Measurements from ENCODE around the gene SRRT. TPM values are rescaled to one million over a fixed set of nuclear protein-coding genes. Genes with fewer than 3 reads are reported as not detected.

Gene SRRT
- total and polyA plus RNA-seq, 10 of the 15 experiments (the other 5 are each of a cell fraction or from before 2014, with no cell fraction given): 11.1 to 254 (median 111) TPM

GRCh38 chr7:100894860-100895700 is 20.2 kb downstream of the SRRT start (continued):
- TF ChIP-seq, protein P1, sequence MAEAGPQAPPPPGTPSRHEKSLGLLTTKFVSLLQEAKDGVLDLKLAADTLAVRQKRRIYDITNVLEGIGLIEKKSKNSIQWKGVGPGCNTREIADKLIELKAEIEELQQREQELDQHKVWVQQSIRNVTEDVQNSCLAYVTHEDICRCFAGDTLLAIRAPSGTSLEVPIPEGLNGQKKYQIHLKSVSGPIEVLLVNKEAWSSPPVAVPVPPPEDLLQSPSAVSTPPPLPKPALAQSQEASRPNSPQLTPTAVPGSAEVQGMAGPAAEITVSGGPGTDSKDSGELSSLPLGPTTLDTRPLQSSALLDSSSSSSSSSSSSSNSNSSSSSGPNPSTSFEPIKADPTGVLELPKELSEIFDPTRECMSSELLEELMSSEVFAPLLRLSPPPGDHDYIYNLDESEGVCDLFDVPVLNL (IDR thresholded peaks at IDR 0.05; ENCODE audit: low read depth, low read length): no peak

GRCh38 chr7:100895701-100895955 is 20.7 kb downstream of the SRRT start, which contains the start of gene ACHE:
TSS of gene ACHE (minus strand) at chr7:100895888. CDS start at chr7:100894232, 1,656 bp downstream.
- ChIA-PET CTCF (interaction anchor here (1.0 to 2.5 kb wide), 3 partner anchors 80 to 167 kb away, joined by 3 to 17 read pairs (median 9); no protein-coding TSS in a partner anchor), RAD21 (ENCODE audit: unreplicated experiment) (interaction anchor here (1.2 kb wide), 1 partner anchor 162 kb away, joined by 3 read pairs; no protein-coding TSS in a partner anchor), POLR2A (interaction anchor here (0.6 kb wide), 1 partner anchor 22 kb away, joined by 4 read pairs; no protein-coding TSS in a partner anchor), SMC1A (ENCODE audit: uncharacterized antibody, unreplicated experiment) (interaction anchor here (1.4 to 1.9 kb wide), 3 partner anchors 163 to 248 kb away, joined by 3 to 5 read pairs (median 4); no protein-coding TSS in a partner anchor)
- TF ChIP-seq, protein P2, sequence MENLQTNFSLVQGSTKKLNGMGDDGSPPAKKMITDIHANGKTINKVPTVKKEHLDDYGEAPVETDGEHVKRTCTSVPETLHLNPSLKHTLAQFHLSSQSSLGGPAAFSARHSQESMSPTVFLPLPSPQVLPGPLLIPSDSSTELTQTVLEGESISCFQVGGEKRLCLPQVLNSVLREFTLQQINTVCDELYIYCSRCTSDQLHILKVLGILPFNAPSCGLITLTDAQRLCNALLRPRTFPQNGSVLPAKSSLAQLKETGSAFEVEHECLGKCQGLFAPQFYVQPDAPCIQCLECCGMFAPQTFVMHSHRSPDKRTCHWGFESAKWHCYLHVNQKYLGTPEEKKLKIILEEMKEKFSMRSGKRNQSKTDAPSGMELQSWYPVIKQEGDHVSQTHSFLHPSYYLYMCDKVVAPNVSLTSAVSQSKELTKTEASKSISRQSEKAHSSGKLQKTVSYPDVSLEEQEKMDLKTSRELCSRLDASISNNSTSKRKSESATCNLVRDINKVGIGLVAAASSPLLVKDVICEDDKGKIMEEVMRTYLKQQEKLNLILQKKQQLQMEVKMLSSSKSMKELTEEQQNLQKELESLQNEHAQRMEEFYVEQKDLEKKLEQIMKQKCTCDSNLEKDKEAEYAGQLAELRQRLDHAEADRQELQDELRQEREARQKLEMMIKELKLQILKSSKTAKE (IDR thresholded peaks at IDR 0.05; ENCODE audit: low read depth, poor library complexity, severe bottlenecking): no peak
- TF ChIP-seq CHD2 (IDR thresholded peaks at IDR 0.05; ENCODE audit: borderline replicate concordance, low read depth, low read length) (no peak), MEF2A (IDR thresholded peaks at IDR 0.05; ENCODE audit: insufficient read depth, low read depth, low read length) (no peak), CEBPB (IDR thresholded peaks at IDR 0.05; ENCODE audit: borderline replicate concordance in 1 of 2, low read depth in 2 of 2, low read length in 2 of 2) (no peak), FOS (IDR thresholded peaks at IDR 0.05; ENCODE audit: borderline replicate concordance, extremely low read depth, insufficient read length) (no peak), CBX5 (IDR thresholded peaks at IDR 0.05; ENCODE audit: low read depth) (no peak), NFYA (IDR thresholded peaks at IDR 0.05; ENCODE audit: borderline replicate concordance, low read depth, low read length) (no peak), HCFC1 (IDR thresholded peaks at IDR 0.05; ENCODE audit: low read length) (no peak), BMI1 (IDR thresholded peaks at IDR 0.05; ENCODE audit: borderline replicate concordance) (no peak), MEF2B (IDR thresholded peaks at IDR 0.05; ENCODE audit: partially characterized antibody, poor library complexity, severe bottlenecking) (no peak), LARP7 (IDR thresholded peaks at IDR 0.05) (0 out of 2 replicates have a peak, but pooled peaks have one; percentile 16)
- TF ChIP-seq, protein P3, sequence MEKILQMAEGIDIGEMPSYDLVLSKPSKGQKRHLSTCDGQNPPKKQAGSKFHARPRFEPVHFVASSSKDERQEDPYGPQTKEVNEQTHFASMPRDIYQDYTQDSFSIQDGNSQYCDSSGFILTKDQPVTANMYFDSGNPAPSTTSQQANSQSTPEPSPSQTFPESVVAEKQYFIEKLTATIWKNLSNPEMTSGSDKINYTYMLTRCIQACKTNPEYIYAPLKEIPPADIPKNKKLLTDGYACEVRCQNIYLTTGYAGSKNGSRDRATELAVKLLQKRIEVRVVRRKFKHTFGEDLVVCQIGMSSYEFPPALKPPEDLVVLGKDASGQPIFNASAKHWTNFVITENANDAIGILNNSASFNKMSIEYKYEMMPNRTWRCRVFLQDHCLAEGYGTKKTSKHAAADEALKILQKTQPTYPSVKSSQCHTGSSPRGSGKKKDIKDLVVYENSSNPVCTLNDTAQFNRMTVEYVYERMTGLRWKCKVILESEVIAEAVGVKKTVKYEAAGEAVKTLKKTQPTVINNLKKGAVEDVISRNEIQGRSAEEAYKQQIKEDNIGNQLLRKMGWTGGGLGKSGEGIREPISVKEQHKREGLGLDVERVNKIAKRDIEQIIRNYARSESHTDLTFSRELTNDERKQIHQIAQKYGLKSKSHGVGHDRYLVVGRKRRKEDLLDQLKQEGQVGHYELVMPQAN (conservative IDR thresholded peaks at IDR 0.05): 0 out of 2 replicates have a peak, but pooled peaks have one; percentile 24
- no CpG with 5 or more reads among the region's 32 CpGs for WGBS (ENCODE audit: insufficient coverage, insufficient replicate concordance, low lambda C conversion rate, missing lambda C conversion rate)
- Histone ChIP-seq H2AFZ (ENCODE audit: control insufficient read depth, low read depth, low read length) (peak within 1 kb of the TSS; percentile 58), H3K79me2 (ENCODE audit: control insufficient read depth, insufficient read depth, low read length) (no peaks in the 10 kb centered on the region), H3K36me3 (ENCODE audit: control insufficient read depth in 2 of 2, insufficient read depth in 2 of 2, low read length in 1 of 2) (no peaks in the 10 kb centered on the region), H3K27me3 (replicated peaks in 1 of 2; ENCODE audit: control insufficient read depth in 2 of 2, insufficient read depth in 2 of 2, low read length in 1 of 2) (peaks cover 6 to 7% of the 10 kb centered on the region in 2 experiments), H3K9ac (ENCODE audit: control insufficient read depth, insufficient read depth, low read length) (peak within 1 kb of the TSS; percentile 27; the same call in 1 of the 2 replicates), H3K4me1 (ENCODE audit: control insufficient read depth, insufficient read depth, low read length) (peaks cover 14% of the 10 kb centered on the region), H3K9me3 (replicated peaks; ENCODE audit: control insufficient read depth, insufficient read depth, low read length) (no peaks in the 10 kb centered on the region), H4K20me1 (ENCODE audit: control insufficient read depth, insufficient read depth) (no peaks in the 10 kb centered on the region), H3K27ac (ENCODE audit: control insufficient read depth, insufficient read depth) (no peak within 1 kb of the TSS), H3K4me2 (ENCODE audit: control insufficient read depth, insufficient read depth) (peak within 1 kb of the TSS; percentile 82), H3K4me3 (peak within 1 kb of the TSS; percentile 78)
- FAIRE-seq (no peak), DNase-seq (ENCODE audit: low read depth, low spot score) (no peak), ATAC-seq (peak; percentile 43)
- no TSS peak for BruUV-seq (replicated peaks)
- in situ Hi-C loops (cut with MboI): no loop called here
- intact Hi-C loops (cut with micrococcal nuclease; ENCODE audit: unreplicated experiment): no loop called here
